Ishikawa (cell line): Measurements from ENCODE around the gene CSTB.

Experiments used
- MAX ChIP-seq: IDR thresholded peaks from 2 replicates; pipeline ENCODE4 v1.6.1; 2012
- ZBTB7A ChIP-seq: IDR thresholded peaks from 2 replicates; pipeline ENCODE4 v1.6.1; 2012; ENCODE audit warnings: low read depth

GRCh38 chr21:43808367-43808766 is 32.3 kb upstream of the CSTB start:
- TF ChIP-seq MAX (no peak), ZBTB7A (no peak; the same call in 1 of the 2 replicates)
